ENCODE measurements around the gene PALS1. TPM values are rescaled to one million over a fixed set of nuclear protein-coding genes. Genes with fewer than 3 reads are reported as not detected.
A peak's percentile ranks its signal among the peaks of the same experiment; 100 is the strongest.

The PALS1 gene
- total and polyA plus RNA-seq, 2 experiments from 2014 or later: 9.1 to 26.7 TPM

DNA sequence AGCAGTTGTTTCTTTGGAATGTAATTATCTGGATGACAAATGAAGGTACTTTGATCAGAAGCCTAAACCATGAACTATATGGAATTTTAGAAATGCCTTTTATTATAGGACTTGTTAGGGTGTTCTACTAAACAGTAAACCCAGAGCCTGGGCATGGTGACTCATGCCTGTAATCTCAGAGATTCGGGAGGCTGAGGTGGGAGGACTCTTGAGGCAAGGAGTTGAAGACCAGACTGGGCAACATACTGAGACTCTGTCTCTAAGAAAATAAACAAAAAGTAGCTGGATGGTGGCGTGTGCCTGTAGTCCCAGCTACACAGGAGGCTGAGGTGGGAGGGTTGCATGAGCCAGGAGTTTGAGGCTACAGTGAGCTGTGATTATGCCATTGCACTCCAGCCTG is 23.9 kb downstream of the PALS1 start (continued):
- TF ChIP-seq, protein P1, sequence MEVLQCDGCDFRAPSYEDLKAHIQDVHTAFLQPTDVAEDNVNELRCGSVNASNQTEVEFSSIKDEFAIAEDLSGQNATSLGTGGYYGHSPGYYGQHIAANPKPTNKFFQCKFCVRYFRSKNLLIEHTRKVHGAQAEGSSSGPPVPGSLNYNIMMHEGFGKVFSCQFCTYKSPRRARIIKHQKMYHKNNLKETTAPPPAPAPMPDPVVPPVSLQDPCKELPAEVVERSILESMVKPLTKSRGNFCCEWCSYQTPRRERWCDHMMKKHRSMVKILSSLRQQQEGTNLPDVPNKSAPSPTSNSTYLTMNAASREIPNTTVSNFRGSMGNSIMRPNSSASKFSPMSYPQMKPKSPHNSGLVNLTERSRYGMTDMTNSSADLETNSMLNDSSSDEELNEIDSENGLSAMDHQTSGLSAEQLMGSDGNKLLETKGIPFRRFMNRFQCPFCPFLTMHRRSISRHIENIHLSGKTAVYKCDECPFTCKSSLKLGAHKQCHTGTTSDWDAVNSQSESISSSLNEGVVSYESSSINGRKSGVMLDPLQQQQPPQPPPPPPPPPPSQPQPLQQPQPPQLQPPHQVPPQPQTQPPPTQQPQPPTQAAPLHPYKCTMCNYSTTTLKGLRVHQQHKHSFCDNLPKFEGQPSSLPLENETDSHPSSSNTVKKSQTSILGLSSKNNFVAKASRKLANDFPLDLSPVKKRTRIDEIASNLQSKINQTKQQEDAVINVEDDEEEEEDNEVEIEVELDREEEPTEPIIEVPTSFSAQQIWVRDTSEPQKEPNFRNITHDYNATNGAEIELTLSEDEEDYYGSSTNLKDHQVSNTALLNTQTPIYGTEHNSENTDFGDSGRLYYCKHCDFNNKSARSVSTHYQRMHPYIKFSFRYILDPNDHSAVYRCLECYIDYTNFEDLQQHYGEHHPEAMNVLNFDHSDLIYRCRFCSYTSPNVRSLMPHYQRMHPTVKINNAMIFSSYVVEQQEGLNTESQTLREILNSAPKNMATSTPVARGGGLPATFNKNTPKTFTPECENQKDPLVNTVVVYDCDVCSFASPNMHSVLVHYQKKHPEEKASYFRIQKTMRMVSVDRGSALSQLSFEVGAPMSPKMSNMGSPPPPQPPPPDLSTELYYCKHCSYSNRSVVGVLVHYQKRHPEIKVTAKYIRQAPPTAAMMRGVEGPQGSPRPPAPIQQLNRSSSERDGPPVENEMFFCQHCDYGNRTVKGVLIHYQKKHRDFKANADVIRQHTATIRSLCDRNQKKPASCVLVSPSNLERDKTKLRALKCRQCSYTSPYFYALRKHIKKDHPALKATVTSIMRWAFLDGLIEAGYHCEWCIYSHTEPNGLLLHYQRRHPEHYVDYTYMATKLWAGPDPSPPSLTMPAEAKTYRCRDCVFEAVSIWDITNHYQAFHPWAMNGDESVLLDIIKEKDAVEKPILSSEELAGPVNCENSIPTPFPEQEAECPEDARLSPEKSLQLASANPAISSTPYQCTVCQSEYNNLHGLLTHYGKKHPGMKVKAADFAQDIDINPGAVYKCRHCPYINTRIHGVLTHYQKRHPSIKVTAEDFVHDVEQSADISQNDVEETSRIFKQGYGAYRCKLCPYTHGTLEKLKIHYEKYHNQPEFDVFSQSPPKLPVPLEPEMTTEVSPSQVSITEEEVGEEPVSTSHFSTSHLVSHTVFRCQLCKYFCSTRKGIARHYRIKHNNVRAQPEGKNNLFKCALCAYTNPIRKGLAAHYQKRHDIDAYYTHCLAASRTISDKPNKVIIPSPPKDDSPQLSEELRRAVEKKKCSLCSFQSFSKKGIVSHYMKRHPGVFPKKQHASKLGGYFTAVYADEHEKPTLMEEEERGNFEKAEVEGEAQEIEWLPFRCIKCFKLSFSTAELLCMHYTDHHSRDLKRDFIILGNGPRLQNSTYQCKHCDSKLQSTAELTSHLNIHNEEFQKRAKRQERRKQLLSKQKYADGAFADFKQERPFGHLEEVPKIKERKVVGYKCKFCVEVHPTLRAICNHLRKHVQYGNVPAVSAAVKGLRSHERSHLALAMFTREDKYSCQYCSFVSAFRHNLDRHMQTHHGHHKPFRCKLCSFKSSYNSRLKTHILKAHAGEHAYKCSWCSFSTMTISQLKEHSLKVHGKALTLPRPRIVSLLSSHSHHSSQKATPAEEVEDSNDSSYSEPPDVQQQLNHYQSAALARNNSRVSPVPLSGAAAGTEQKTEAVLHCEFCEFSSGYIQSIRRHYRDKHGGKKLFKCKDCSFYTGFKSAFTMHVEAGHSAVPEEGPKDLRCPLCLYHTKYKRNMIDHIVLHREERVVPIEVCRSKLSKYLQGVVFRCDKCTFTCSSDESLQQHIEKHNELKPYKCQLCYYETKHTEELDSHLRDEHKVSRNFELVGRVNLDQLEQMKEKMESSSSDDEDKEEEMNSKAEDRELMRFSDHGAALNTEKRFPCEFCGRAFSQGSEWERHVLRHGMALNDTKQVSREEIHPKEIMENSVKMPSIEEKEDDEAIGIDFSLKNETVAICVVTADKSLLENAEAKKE (CRISPR knock-in tag; IDR thresholded peaks at IDR 0.05): no peak
- TF ChIP-seq EZH2phosphoT487 (IDR thresholded peaks at IDR 0.05; ENCODE audit: unreplicated experiment) (no peak), ZNF114 (CRISPR knock-in tag; IDR thresholded peaks at IDR 0.05) (no peak), CREB1 (CRISPR knock-in tag; IDR thresholded peaks at IDR 0.05; ENCODE audit: low read depth) (no peak), ZNF331 (CRISPR knock-in tag; IDR thresholded peaks at IDR 0.05; ENCODE audit: low read depth) (no peak), POLR2AphosphoS5 (IDR thresholded peaks at IDR 0.05; ENCODE audit: low read depth) (no peak)

DNA sequence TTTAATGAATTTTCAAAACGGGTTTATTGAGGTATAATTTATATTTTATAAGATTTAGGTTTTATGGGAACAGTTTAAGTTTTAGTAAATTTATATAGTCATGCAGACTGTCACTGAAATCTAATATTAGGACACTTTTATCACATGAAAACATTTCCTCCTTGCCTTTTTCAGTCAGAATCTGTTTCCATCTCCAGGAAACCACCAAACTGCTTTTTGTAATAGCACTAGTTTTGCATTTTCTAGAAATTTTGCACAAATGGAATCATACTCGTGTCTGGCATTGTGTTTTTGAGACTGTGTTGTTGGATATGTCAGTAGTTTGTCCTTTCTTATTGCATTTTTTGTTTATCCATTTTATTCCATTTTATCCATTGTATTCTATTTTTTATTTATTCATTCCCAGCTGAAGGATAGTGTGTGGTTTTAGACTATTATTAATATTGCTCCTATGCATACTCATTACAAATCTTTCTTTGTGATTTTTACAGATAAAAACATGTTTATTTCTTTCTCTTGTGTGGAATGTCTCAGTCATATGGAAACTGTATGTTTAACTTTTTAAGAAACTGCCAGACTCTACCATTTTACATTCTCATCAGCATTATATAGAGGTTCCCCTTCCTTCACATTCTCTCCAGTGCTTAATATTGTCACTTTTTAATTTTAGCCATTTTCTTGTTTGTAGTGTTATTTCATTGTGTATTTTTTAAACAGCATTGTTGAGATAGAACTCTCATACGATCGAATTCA is 26.5 kb downstream of the PALS1 start:
- Histone ChIP-seq H3K4me2 (peak overlapping the region; percentile 71), H3K27me3 (ENCODE audit: insufficient read depth) (no peaks in the 10 kb centered on the region), H3K36me3 (ENCODE audit: insufficient read depth) (no peaks in the 10 kb centered on the region), H3K9me2 (ENCODE audit: insufficient read depth) (no peaks in the 10 kb centered on the region), H3K4me3 (peak overlapping the region; percentile 38), H4K20me1 (replicated peaks; ENCODE audit: insufficient read depth) (no peaks in the 10 kb centered on the region), H3F3A (replicated peaks; ENCODE audit: low read depth) (no peaks in the 10 kb centered on the region), H3K79me2 (replicated peaks; ENCODE audit: insufficient read depth) (peaks cover 59% of the 10 kb centered on the region), H3K4me1 (ENCODE audit: insufficient read depth) (peaks cover 30% of the 10 kb centered on the region), H3K27ac (ENCODE audit: low read depth) (peak overlapping the region; percentile 23; the same call in 1 of the 2 replicates), H2AFZ (no peak overlapping the region)
- no peaks in the 10 kb centered on the region for H3K9me3 Mint-ChIP-seq
- ATAC-seq: no peak
- H3K27me3 Mint-ChIP-seq (ENCODE audit: insufficient read depth, low read depth, poor library complexity): no peaks in the 10 kb centered on the region
- peak overlapping the region; percentile 75 for H3K27ac Mint-ChIP-seq
- peaks cover 43% of the 10 kb centered on the region for H3K4me1 Mint-ChIP-seq
- no peak for DNase-seq (ENCODE audit: low spot score)
- H3K36me3 Mint-ChIP-seq (ENCODE audit: low read depth): peaks cover under 1% of the 10 kb centered on the region; the same call in 2 of the 3 replicates
- H3K4me3 Mint-ChIP-seq: peak overlapping the region; percentile 63
- TF ChIP-seq, protein P2, sequence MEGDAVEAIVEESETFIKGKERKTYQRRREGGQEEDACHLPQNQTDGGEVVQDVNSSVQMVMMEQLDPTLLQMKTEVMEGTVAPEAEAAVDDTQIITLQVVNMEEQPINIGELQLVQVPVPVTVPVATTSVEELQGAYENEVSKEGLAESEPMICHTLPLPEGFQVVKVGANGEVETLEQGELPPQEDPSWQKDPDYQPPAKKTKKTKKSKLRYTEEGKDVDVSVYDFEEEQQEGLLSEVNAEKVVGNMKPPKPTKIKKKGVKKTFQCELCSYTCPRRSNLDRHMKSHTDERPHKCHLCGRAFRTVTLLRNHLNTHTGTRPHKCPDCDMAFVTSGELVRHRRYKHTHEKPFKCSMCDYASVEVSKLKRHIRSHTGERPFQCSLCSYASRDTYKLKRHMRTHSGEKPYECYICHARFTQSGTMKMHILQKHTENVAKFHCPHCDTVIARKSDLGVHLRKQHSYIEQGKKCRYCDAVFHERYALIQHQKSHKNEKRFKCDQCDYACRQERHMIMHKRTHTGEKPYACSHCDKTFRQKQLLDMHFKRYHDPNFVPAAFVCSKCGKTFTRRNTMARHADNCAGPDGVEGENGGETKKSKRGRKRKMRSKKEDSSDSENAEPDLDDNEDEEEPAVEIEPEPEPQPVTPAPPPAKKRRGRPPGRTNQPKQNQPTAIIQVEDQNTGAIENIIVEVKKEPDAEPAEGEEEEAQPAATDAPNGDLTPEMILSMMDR (conservative IDR thresholded peaks at IDR 0.05; ENCODE audit: low read depth in 2 of 2): no peak
- TF ChIP-seq CREB1 (CRISPR knock-in tag; IDR thresholded peaks at IDR 0.05; ENCODE audit: low read depth): no peak
- TF ChIP-seq ZNF331 (CRISPR knock-in tag; IDR thresholded peaks at IDR 0.05; ENCODE audit: low read depth): no peak
- TF ChIP-seq, protein P3, sequence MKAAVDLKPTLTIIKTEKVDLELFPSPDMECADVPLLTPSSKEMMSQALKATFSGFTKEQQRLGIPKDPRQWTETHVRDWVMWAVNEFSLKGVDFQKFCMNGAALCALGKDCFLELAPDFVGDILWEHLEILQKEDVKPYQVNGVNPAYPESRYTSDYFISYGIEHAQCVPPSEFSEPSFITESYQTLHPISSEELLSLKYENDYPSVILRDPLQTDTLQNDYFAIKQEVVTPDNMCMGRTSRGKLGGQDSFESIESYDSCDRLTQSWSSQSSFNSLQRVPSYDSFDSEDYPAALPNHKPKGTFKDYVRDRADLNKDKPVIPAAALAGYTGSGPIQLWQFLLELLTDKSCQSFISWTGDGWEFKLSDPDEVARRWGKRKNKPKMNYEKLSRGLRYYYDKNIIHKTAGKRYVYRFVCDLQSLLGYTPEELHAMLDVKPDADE (IDR thresholded peaks at IDR 0.05): no peak
- no peak for TF ChIP-seq EZH2phosphoT487 (IDR thresholded peaks at IDR 0.05; ENCODE audit: unreplicated experiment)
- no peak for TF ChIP-seq STAT1 (IDR thresholded peaks at IDR 0.05; ENCODE audit: unreplicated experiment)
- TF ChIP-seq ZNF114 (CRISPR knock-in tag; IDR thresholded peaks at IDR 0.05): no peak
- TF ChIP-seq NANOG (IDR thresholded peaks at IDR 0.05; ENCODE audit: borderline replicate concordance): no peak

All from GM23338 (cell line).